Central memory CD8-positive, alpha-beta T cell (primary cell): ENCODE results near the gene MARK3.

ENCODE experiments used
- ATAC-seq: fragments of 150-1000 bp; cut with Tn5 transposase; replicated peaks from 2 replicates; pipeline ENCODE4 v1.10.0; 2022; ENCODE audit warnings: mild to moderate bottlenecking, moderate FRiP score, moderate number of reproducible peaks; ENCODE audit not compliant: poor library complexity, severe bottlenecking; ENCODE audit errors: extremely low read depth
- DNase-seq, 2 donors: peaks; one replicate each; pipeline ENCODE4 v3.0.0; 2021; ENCODE audit warnings: low spot score in 2 of 2
- H3K27ac Mint-ChIP-seq: one replicate; pipeline ENCODE4 v1.8.0; 2022; ENCODE audit warnings: low read depth, mild to moderate bottlenecking, moderate library complexity, mixed read lengths
- H3K27me3 Mint-ChIP-seq: one replicate; pipeline ENCODE4 v1.8.0; 2022; ENCODE audit warnings: mixed read lengths
- H3K36me3 Mint-ChIP-seq: one replicate; pipeline ENCODE4 v1.8.0; 2022; ENCODE audit warnings: mild to moderate bottlenecking, moderate library complexity, mixed read lengths; ENCODE audit not compliant: insufficient read depth
- H3K4me1 Mint-ChIP-seq: one replicate; pipeline ENCODE4 v1.8.0; 2022; ENCODE audit warnings: mixed read lengths
- H3K4me3 Mint-ChIP-seq: one replicate; pipeline ENCODE4 v1.8.0; 2022; ENCODE audit warnings: mild to moderate bottlenecking, moderate library complexity, mixed read lengths
- H3K9me3 Mint-ChIP-seq: one replicate; pipeline ENCODE4 v1.8.0; 2022; ENCODE audit warnings: mixed read lengths

The MARK3 gene

GRCh38 chr14:103550451-103551337 lies 165.5 kb downstream of the MARK3 start:
- ATAC-seq: no peak
- no peaks in the 10 kb centered on the region for H3K9me3 Mint-ChIP-seq
- no peak overlapping the region for H3K4me3 Mint-ChIP-seq
- peaks cover 9% of the 10 kb centered on the region for H3K36me3 Mint-ChIP-seq
- no peaks in the 10 kb centered on the region for H3K27me3 Mint-ChIP-seq
- H3K27ac Mint-ChIP-seq: no peak overlapping the region
- no peak for DNase-seq
- H3K4me1 Mint-ChIP-seq: peaks cover 21% of the 10 kb centered on the region

- Mint-ChIP-seq H3K4me1 (peaks cover 21% of the 10 kb centered on the region), H3K36me3 (peaks cover 9% of the 10 kb centered on the region), H3K4me3 (no peak overlapping the region), H3K9me3 (no peaks in the 10 kb centered on the region), H3K27me3 (no peaks in the 10 kb centered on the region), H3K27ac (no peak overlapping the region)
- DNase-seq (no peak), ATAC-seq (no peak)
These were observed 166.1 kb downstream of the MARK3 start for GRCh38 chr14:103551338-103551762.

- H3K27ac Mint-ChIP-seq: peak overlapping the region; percentile 41
- H3K4me1 Mint-ChIP-seq: peaks cover 16% of the 10 kb centered on the region
- H3K4me3 Mint-ChIP-seq: no peak overlapping the region
These were observed 167.0 kb downstream of the MARK3 start for GRCh38 chr14:103552011-103552845.

GRCh38 chr14:103552846-103553210 lies 167.6 kb downstream of the MARK3 start:
- H3K27me3 Mint-ChIP-seq: no peaks in the 10 kb centered on the region
- no peaks in the 10 kb centered on the region for H3K9me3 Mint-ChIP-seq
- H3K27ac Mint-ChIP-seq: peak overlapping the region; percentile 41

More at GRCh38 chr14:103552011-103552845, 167.0 kb downstream of the MARK3 start:
- peaks cover 10% of the 10 kb centered on the region for H3K36me3 Mint-ChIP-seq
- DNase-seq (no peak), ATAC-seq (no peak)
- no peaks in the 10 kb centered on the region for H3K9me3 Mint-ChIP-seq
- no peaks in the 10 kb centered on the region for H3K27me3 Mint-ChIP-seq

More at GRCh38 chr14:103552846-103553210, 167.6 kb downstream of the MARK3 start:
- peaks cover 11% of the 10 kb centered on the region for H3K36me3 Mint-ChIP-seq
- no peak overlapping the region for H3K4me3 Mint-ChIP-seq
- DNase-seq (no peak), ATAC-seq (no peak)
- H3K4me1 Mint-ChIP-seq: peaks cover 16% of the 10 kb centered on the region
